ENCODE results near the gene AKNAD1. TPM values are rescaled to one million over a fixed set of nuclear protein-coding genes. Genes with fewer than 3 reads are reported as not detected.

Gene AKNAD1
- total RNA-seq, 1 experiment from 2014 or later = not detected

DNA sequence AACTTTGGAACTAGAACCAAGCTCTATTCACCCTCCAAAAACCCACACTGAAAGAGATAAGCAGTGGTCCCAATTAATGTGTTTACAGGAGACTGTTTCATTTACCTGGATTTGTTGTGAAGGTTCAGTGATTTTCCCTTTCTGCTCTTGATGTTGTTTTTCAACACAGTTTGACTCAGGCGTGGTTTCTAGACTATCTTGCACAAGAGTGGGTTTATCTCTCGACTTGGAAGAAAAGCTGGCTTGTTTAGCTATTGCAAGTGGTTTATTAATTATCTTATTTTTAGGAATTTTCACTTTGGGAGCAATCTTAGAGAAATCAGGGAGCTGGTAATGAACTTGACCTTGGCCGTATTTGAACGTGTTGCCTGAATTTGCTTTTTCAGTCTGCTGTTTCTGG is 5.3 kb downstream of the AKNAD1 start:
- H3K27me3 Mint-ChIP-seq (ENCODE audit: insufficient read depth, unreplicated experiment) = no peaks in the 10 kb centered on the region
- Histone ChIP-seq H3K27me3 (replicated peaks; ENCODE audit: control insufficient read depth, insufficient read depth, low read length) (no peaks in the 10 kb centered on the region), H3K9me3 (no peaks in the 10 kb centered on the region), H3K4me1 (no peaks in the 10 kb centered on the region), H3K4me3 (ENCODE audit: low read depth, low read length) (no peak overlapping the region), H3K36me3 (ENCODE audit: control insufficient read depth, insufficient read depth, low read length) (no peaks in the 10 kb centered on the region)
- no peaks in the 10 kb centered on the region for H3K4me1 Mint-ChIP-seq (ENCODE audit: low read depth, unreplicated experiment)
- no peaks in the 10 kb centered on the region for H3K9me3 Mint-ChIP-seq (ENCODE audit: unreplicated experiment)
- no TSS peak for BruUV-seq (replicated peaks)
- no peak overlapping the region for H3K27ac Mint-ChIP-seq (ENCODE audit: unreplicated experiment)
- intact Hi-C loops (cut with micrococcal nuclease; ENCODE audit: unreplicated experiment) = no loop called here
- POLR2A ChIA-PET = no interaction called here
- TF ChIP-seq CTCF (IDR thresholded peaks at IDR 0.05; ENCODE audit: insufficient read depth in 1 of 2, low read depth in 1 of 2, low read length in 1 of 2, severe bottlenecking in 1 of 2, unreplicated experiment in 1 of 2) = no peak
- no peak for DNase-seq
- H3K36me3 Mint-ChIP-seq (ENCODE audit: insufficient read depth, unreplicated experiment) = no peaks in the 10 kb centered on the region
- CTCF ChIA-PET = no interaction called here
- no peak overlapping the region for H3K4me3 Mint-ChIP-seq (ENCODE audit: unreplicated experiment)

DNA sequence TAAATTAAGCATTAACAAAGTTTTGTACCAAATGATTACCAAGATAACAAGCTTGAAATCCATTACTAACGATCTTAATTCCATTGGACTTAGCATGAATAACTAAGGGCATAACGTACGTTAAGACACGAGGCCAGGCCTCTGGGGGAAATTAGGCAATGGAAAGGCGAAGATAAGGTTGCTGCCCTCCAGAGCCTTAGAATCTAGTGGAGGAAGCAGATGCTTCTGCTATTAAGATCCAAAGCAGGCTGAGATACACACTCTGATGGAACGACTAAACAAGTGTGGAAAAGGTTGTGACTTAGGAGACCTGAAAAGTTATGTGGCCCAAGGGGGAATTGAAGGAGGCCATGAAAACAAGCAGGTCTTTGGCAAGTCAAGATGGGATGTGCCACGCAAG is 6.0 kb downstream of the AKNAD1 start:
- TF ChIP-seq CTCF (IDR thresholded peaks at IDR 0.05; ENCODE audit: insufficient read depth in 1 of 2, low read depth in 1 of 2, low read length in 1 of 2, severe bottlenecking in 1 of 2, unreplicated experiment in 1 of 2) = no peak
- H3K4me1 Mint-ChIP-seq (ENCODE audit: low read depth, unreplicated experiment) = no peaks in the 10 kb centered on the region
- H3K9me3 Mint-ChIP-seq (ENCODE audit: unreplicated experiment) = no peaks in the 10 kb centered on the region
- H3K27me3 Mint-ChIP-seq (ENCODE audit: insufficient read depth, unreplicated experiment) = no peaks in the 10 kb centered on the region
- no peak overlapping the region for H3K27ac Mint-ChIP-seq (ENCODE audit: unreplicated experiment)
- H3K4me3 Mint-ChIP-seq (ENCODE audit: unreplicated experiment) = no peak overlapping the region
- BruUV-seq (replicated peaks) = no TSS peak
- Histone ChIP-seq H3K4me3 (ENCODE audit: low read depth, low read length) (no peak overlapping the region), H3K4me1 (no peaks in the 10 kb centered on the region), H3K36me3 (ENCODE audit: control insufficient read depth, insufficient read depth, low read length) (no peaks in the 10 kb centered on the region), H3K27me3 (replicated peaks; ENCODE audit: control insufficient read depth, insufficient read depth, low read length) (no peaks in the 10 kb centered on the region), H3K9me3 (no peaks in the 10 kb centered on the region)
- DNase-seq = no peak
- ChIA-PET POLR2A (no interaction called here), CTCF (no interaction called here)
- H3K36me3 Mint-ChIP-seq (ENCODE audit: insufficient read depth, unreplicated experiment) = no peaks in the 10 kb centered on the region
- intact Hi-C loops (cut with micrococcal nuclease; ENCODE audit: unreplicated experiment) = no loop called here

GRCh38 chr1:108848806-108849205 is 8.1 kb downstream of the AKNAD1 start:
- CTCF ChIA-PET = no interaction called here

More at GRCh38 chr1:108848806-108849205, 8.1 kb downstream of the AKNAD1 start:
- Histone ChIP-seq H3K9me3 (no peaks in the 10 kb centered on the region), H3K4me1 (no peaks in the 10 kb centered on the region), H3K27me3 (replicated peaks; ENCODE audit: control insufficient read depth, insufficient read depth, low read length) (no peaks in the 10 kb centered on the region), H3K36me3 (ENCODE audit: control insufficient read depth, insufficient read depth, low read length) (no peaks in the 10 kb centered on the region), H3K4me3 (ENCODE audit: low read depth, low read length) (no peak overlapping the region)
- H3K27ac Mint-ChIP-seq (ENCODE audit: unreplicated experiment) = no peak overlapping the region
- TF ChIP-seq CTCF (IDR thresholded peaks at IDR 0.05; ENCODE audit: insufficient read depth in 1 of 2, low read depth in 1 of 2, low read length in 1 of 2, severe bottlenecking in 1 of 2, unreplicated experiment in 1 of 2) = no peak
- H3K9me3 Mint-ChIP-seq (ENCODE audit: unreplicated experiment) = no peaks in the 10 kb centered on the region
- H3K27me3 Mint-ChIP-seq (ENCODE audit: insufficient read depth, unreplicated experiment) = no peaks in the 10 kb centered on the region
- POLR2A ChIA-PET = no interaction called here
- H3K36me3 Mint-ChIP-seq (ENCODE audit: insufficient read depth, unreplicated experiment) = peaks cover 5% of the 10 kb centered on the region
- H3K4me1 Mint-ChIP-seq (ENCODE audit: low read depth, unreplicated experiment) = no peaks in the 10 kb centered on the region
- H3K4me3 Mint-ChIP-seq (ENCODE audit: unreplicated experiment) = no peak overlapping the region
- no peak for DNase-seq
- no TSS peak for BruUV-seq (replicated peaks)
- intact Hi-C loops (cut with micrococcal nuclease; ENCODE audit: unreplicated experiment) = no loop called here
